ENCODE measurements around the gene OR2T4.

OR2T4 gene, protein sequence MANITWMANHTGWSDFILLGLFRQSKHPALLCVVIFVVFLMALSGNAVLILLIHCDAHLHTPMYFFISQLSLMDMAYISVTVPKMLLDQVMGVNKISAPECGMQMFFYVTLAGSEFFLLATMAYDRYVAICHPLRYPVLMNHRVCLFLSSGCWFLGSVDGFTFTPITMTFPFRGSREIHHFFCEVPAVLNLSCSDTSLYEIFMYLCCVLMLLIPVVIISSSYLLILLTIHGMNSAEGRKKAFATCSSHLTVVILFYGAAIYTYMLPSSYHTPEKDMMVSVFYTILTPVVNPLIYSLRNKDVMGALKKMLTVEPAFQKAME

GRCh38 chr1:248361121-248361715 lies at the start of gene OR2T4:
OR2T4 (plus strand) TSS chr1:248361665; CDS start chr1:248361665, 0 bp downstream.
- no peak for DNase-seq (ENCODE audit: low read depth)

GRCh38 chr1:248316796-248317195 lies 44.7 kb upstream of the OR2T4 start:
- DNase-seq (ENCODE audit: low read depth), result no peak

GRCh38 chr1:248324468-248324867 lies 37.0 kb upstream of the OR2T4 start, which contains the start of gene OR2M7:
OR2M7 (minus strand) TSS chr1:248324568; CDS start chr1:248324568, 0 bp downstream.
- no peak for DNase-seq (ENCODE audit: low read depth)

GRCh38 chr1:248343451-248343850 lies 18.0 kb upstream of the OR2T4 start:
- no peak for DNase-seq (ENCODE audit: low read depth)

DNA sequence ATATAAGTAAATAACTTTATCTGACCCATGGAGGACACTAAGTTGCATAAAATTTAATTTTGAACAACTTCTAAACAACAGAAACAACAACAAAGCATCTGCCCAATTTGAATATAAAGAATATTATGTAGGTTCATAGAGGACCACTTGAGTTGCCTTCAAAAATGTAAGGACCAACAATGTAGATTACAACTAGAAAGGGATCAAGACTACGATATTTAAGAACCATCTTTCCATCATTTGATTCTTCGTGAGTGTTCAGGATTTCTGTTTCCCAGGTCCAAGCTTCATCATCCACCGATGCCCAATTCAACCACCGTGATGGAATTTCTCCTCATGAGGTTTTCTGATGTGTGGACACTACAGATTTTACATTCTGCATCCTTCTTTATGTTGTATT lies 13.0 kb upstream of the OR2T4 start, which contains the start of gene OR14C36:
Gene OR14C36, plus strand, starts transcription at position 301 of the 400 bp plus-strand sequence. Its CDS starts 0 bp downstream, at position 301.
- DNase-seq (ENCODE audit: low read depth), result no peak

GRCh38 chr1:248359415-248359814 lies 2.0 kb upstream of the OR2T4 start:
- DNase-seq (ENCODE audit: low read depth), result no peak

- no peak for DNase-seq (ENCODE audit: low read depth)
Observed at GRCh38 chr1:248366609-248367008, 5.1 kb downstream of the OR2T4 start.

- no peak for DNase-seq (ENCODE audit: low read depth)
Observed at GRCh38 chr1:248372394-248372793, 10.9 kb downstream of the OR2T4 start.

- no peak for DNase-seq (ENCODE audit: low read depth)
Observed at GRCh38 chr1:248373761-248374160, 12.3 kb downstream of the OR2T4 start.

DNA sequence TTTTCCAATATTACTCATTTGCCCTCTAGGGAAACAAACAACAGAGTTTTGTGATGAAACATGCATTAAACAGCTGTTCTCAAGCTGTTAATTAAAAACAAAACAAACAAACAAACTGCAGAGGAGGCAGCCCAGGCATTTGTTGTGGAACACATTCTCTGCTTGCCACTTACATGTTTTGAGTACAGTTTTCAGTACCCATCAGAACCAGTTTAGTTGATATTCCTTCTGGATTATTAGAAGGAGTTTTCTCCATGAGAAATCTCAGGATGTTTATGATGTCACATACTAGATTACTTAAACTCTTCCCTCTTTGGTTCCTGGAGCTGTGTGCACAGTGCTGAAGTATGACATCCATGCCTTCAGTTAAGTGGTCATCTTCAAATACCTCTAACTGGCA lies 14.0 kb downstream of the OR2T4 start, which contains the start of gene OR2T6:
Gene OR2T6, plus strand, starts transcription at position 301 of the 400 bp plus-strand sequence. CDS start 11,863 bp downstream, outside the sequence.
- no peak for DNase-seq (ENCODE audit: low read depth)

DNA sequence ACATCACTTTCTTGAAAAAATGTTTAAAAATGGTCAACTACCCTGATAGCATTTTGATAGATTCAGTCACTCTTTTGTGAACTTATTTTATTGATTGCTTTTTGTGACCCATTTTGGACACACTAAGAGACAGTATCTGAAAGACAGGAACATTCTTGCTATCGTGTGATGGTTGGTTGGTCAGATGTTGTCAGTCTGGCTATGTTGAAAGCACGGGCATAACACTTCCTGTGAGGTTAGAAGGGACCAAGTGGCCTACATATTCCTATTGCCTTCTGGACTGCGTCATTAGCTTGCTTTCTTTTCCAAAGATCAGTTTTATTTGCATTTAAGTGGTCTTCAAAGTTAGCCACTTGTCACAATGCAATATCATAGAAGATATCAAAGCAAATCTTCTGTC lies 15.5 kb downstream of the OR2T4 start:
- DNase-seq (ENCODE audit: low read depth), result no peak

DNA sequence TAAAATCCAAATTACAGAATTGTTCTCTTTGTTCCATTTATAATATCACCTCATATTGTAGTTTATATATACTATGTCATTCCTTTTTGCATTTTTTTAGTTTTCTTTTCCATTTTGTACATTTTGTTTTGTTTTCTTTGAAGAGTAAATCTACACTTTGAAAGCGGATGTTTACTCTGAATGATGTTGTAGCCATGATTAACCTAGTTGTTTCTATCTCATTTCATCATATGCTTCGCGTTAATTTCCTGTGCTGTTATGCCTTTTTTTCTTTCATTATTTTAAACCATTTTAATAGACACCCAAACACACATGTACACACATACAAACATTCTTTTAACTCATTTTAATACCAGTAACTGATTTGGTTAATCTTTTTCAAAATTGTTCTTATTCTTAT lies 19.4 kb downstream of the OR2T4 start:
- no peak for DNase-seq (ENCODE audit: low read depth)

DNA sequence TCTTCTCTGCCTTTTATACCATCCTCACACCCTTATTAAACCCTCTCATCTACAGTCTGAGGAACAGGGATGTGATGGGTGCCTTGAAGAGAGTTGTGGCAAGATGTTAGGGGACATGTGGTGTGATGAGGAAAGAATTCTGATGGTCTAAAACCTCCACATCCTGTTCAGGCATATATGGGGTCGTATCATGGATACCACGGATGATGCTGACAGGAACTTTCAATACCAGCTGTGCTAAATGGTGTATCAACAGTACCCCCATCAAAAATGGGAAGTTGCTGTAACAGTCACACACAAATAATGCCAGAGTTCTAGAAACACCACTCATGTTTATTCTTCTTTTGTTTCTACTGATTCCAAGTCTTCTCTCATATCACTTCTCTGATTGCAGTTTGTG lies 27.0 kb downstream of the OR2T4 start:
- DNase-seq (ENCODE audit: low read depth), result no peak

GRCh38 chr1:248393050-248393449 lies 31.6 kb downstream of the OR2T4 start:
- no peak for DNase-seq (ENCODE audit: low read depth)

- DNase-seq (ENCODE audit: low read depth), result no peak
Observed at GRCh38 chr1:248402748-248403147, 41.3 kb downstream of the OR2T4 start, which contains the start of gene OR2T1. OR2T1 (plus strand) TSS chr1:248403048; CDS start chr1:248406148, 3,100 bp downstream.

- no peak for DNase-seq (ENCODE audit: low read depth)
Observed at GRCh38 chr1:248404024-248404423, 42.6 kb downstream of the OR2T4 start.

DNA sequence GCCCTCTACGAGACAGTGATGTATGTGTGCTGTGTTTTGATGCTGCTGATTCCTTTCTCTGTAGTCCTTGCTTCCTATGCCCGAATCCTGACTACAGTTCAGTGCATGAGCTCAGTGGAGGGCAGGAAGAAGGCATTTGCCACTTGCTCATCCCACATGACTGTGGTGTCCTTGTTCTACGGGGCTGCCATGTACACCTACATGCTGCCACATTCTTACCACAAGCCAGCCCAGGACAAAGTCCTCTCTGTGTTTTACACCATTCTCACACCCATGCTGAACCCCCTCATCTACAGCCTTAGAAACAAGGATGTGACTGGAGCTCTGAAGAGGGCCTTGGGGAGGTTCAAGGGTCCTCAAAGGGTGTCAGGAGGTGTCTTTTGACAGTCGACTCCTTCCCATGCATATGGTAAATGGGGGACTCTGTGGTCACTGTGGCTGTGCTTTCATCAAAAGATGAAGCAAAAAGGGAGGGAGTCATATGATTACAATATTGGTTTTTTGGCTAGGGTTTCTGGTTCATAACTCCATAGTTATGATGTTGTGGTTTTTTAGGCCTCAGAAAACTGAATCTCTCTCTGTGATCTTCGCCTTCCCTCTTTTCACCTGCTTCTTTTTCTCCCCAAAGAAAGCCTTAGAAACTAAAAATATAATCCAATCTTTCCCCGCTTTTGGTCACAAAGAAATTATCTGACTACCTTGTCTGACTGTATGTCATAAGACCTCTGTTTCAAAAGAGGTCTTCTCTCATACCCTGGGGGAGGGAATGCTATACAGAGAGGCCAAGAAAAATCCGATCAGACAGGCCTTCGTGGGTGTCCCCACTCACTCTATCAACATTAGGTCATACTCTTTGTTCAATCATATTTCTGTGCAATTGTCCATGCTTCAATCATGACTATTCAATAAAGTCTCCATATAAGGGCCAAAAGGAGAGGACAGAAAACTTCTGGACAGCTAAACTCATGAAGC lies 45.5 kb downstream of the OR2T4 start:
- no peak for DNase-seq (ENCODE audit: low read depth)

All from activated T-cell treated with anti-CD3 and anti-CD28 coated beads for 1 hour (primary cell).